ENCODE data around the gene NRDE2. TPM values are rescaled to one million over a fixed set of nuclear protein-coding genes. Genes with fewer than 3 reads are reported as not detected.

The NRDE2 gene
- total and polyA plus RNA-seq, 2 of the 4 experiments (the other 2 are of a cell fraction): 4.5 to 9.3 TPM

DNA sequence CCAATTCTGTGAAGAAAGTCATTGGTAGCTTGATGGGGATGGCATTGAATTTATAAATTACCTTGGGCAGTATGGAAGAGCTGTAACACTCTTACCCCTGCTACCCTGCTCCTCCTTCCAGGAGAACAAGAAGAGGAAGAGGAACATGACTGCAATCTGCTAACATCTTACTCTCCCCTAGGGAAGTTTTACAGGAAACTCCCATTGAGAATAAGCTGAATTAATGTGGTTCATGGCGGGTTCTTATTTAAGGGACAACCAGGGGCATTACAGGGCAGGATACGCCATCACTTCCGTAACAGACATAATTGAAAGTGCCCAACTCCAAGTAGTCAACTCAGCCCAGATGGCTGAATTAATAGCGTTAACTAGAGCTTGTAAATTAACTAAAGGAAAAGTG, 84.8 kb downstream of the NRDE2 start:
- in situ Hi-C loops (cut with MboI; ENCODE audit: low sequenced_read_pairs) (no loop called here), intact Hi-C loops (cut with micrococcal nuclease) (no loop called here), dilution Hi-C loops (cut with HindIII; ENCODE audit: low sequenced_read_pairs, unreplicated experiment) (no loop called here)
- Histone ChIP-seq H3K4me2 (ENCODE audit: low read depth, low read length) (no peak overlapping the region), H3K4me3 (ENCODE audit: insufficient read depth, low read depth, low read length) (no peak overlapping the region), H2AK9ac (replicated peaks; ENCODE audit: low read depth, low read length, poor library complexity) (no peak overlapping the region), H3K9me3 (ENCODE audit: control insufficient read depth, insufficient read depth, low read length) (no peaks in the 10 kb centered on the region), H4K8ac (ENCODE audit: low read depth in 2 of 2, low read length in 2 of 2) (no peak overlapping the region), H3K36me3 (ENCODE audit: control insufficient read depth, insufficient read depth, low read length) (no peaks in the 10 kb centered on the region), H2AFZ (replicated peaks; ENCODE audit: low read length, poor library complexity) (no peak overlapping the region), H3K4ac (ENCODE audit: low read depth, low read length) (no peak overlapping the region), H3K79me1 (ENCODE audit: low read depth in 1 of 2, low read length in 2 of 2) (no peaks in the 10 kb centered on the region), H4K91ac (ENCODE audit: insufficient read depth, low read depth, low read length) (no peak overlapping the region), H3K27me3 (ENCODE audit: control insufficient read depth, insufficient read depth, low read length) (no peaks in the 10 kb centered on the region; the same call in 1 of the 2 replicates), H4K5ac (ENCODE audit: low read depth, low read length) (no peak overlapping the region), H2BK15ac (ENCODE audit: low read depth, low read length) (no peak overlapping the region), H3K14ac (replicated peaks; ENCODE audit: low read depth, low read length) (no peak overlapping the region), H3K9ac (ENCODE audit: low read depth, low read length) (no peak overlapping the region), H3K9me1 (ENCODE audit: insufficient read depth, low read length) (no peaks in the 10 kb centered on the region), H2AK5ac (ENCODE audit: low read depth, low read length) (no peak overlapping the region), H3K4me1 (ENCODE audit: control insufficient read depth, insufficient read depth, low read length) (no peaks in the 10 kb centered on the region), H2BK20ac (ENCODE audit: low read depth, low read length) (no peak overlapping the region), H2BK5ac (ENCODE audit: low read depth, low read length, poor library complexity, severe bottlenecking) (no peak overlapping the region), H2BK120ac (ENCODE audit: low read depth, low read length) (no peak overlapping the region), H4K20me1 (ENCODE audit: insufficient read depth, low read length) (no peaks in the 10 kb centered on the region), H3K23ac (ENCODE audit: low read depth, low read length) (no peak overlapping the region), H3K18ac (ENCODE audit: low read depth, low read length) (no peak overlapping the region), H3K56ac (ENCODE audit: extremely low read depth, insufficient read depth, low read length) (no peak overlapping the region), H3K27ac (ENCODE audit: insufficient read depth, low read length) (no peak overlapping the region)
- no peak for ATAC-seq (ENCODE audit: low read depth)
- ChIA-PET CTCF (no interaction called here), POLR2A (ENCODE audit: unreplicated experiment) (no interaction called here)
- 100% methylated on average over 1 of the region's 4 CpGs; no CpG with 5 or more reads in 1 of the 2 experiments for WGBS, 2 experiments (ENCODE audit: extremely low coverage in 2 of 2, insufficient read length in 1 of 2)
- BruUV-seq (replicated peaks): no TSS peak
- no peak for DNase-seq
- TF ChIP-seq, protein P1, sequence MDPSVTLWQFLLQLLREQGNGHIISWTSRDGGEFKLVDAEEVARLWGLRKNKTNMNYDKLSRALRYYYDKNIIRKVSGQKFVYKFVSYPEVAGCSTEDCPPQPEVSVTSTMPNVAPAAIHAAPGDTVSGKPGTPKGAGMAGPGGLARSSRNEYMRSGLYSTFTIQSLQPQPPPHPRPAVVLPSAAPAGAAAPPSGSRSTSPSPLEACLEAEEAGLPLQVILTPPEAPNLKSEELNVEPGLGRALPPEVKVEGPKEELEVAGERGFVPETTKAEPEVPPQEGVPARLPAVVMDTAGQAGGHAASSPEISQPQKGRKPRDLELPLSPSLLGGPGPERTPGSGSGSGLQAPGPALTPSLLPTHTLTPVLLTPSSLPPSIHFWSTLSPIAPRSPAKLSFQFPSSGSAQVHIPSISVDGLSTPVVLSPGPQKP (IDR thresholded peaks at IDR 0.05; ENCODE audit: borderline replicate concordance, low read depth, low read length): no peak
- no peak for TF ChIP-seq CHD1 (IDR thresholded peaks at IDR 0.05; ENCODE audit: low read depth, low read length)
- no peak for TF ChIP-seq CEBPB (IDR thresholded peaks at IDR 0.05; ENCODE audit: low read depth, low read length)
- no peak for TF ChIP-seq RAD21 (IDR thresholded peaks at IDR 0.05; ENCODE audit: low read length)
- TF ChIP-seq NFE2L2 (IDR thresholded peaks at IDR 0.05; ENCODE audit: low read depth, low read length): no peak
- TF ChIP-seq MAFK (IDR thresholded peaks at IDR 0.05; ENCODE audit: low read depth, low read length): no peak
- TF ChIP-seq RCOR1 (IDR thresholded peaks at IDR 0.05; ENCODE audit: insufficient replicate concordance, low read length): no peak
- no peak for TF ChIP-seq POLR2A (IDR thresholded peaks at IDR 0.05; ENCODE audit: low read depth, low read length)
- no peak for TF ChIP-seq SMC3 (IDR thresholded peaks at IDR 0.05; ENCODE audit: low read depth, low read length)
- TF ChIP-seq BHLHE40 (IDR thresholded peaks at IDR 0.05; ENCODE audit: low read depth, low read length): no peak
- TF ChIP-seq MAZ (IDR thresholded peaks at IDR 0.05; ENCODE audit: borderline replicate concordance, low read depth, low read length): no peak
- TF ChIP-seq RFX5 (IDR thresholded peaks at IDR 0.05; ENCODE audit: low read depth, low read length): no peak
- no peak for TF ChIP-seq CTCF (conservative IDR thresholded peaks at IDR 0.05; ENCODE audit: low read depth, low read length)
- no peak for TF ChIP-seq MXI1 (IDR thresholded peaks at IDR 0.05; ENCODE audit: borderline replicate concordance, low read depth, low read length)
- TF ChIP-seq USF2 (IDR thresholded peaks at IDR 0.05; ENCODE audit: low read depth, low read length): no peak
- TF ChIP-seq FOS (IDR thresholded peaks at IDR 0.05; ENCODE audit: low read depth, low read length): no peak

All from IMR-90 (cell line).